ENCODE measurements around the gene CENPK. TPM values are rescaled to one million over a fixed set of nuclear protein-coding genes. Genes with fewer than 3 reads are reported as not detected.

Gene CENPK
- total and polyA plus RNA-seq, 2 experiments from 2014 or later = 17.2 to 23.9 TPM

GRCh38 chr5:65588694-65589093, 25.7 kb upstream of the CENPK start:
- Histone ChIP-seq H3K4me2 (ENCODE audit: unreplicated experiment) (no peak overlapping the region), H3F3A (ENCODE audit: insufficient read depth) (peaks cover 55% of the 10 kb centered on the region), H3K9ac (no peak overlapping the region), H4K20me1 (ENCODE audit: insufficient read depth) (no peaks in the 10 kb centered on the region; the same call in 1 of the 2 replicates), H2AFZ (no peak overlapping the region), H3K4me3 (no peak overlapping the region), H3K27ac (no peak overlapping the region), H3K9me2 (ENCODE audit: insufficient read depth) (no peaks in the 10 kb centered on the region), H3K36me3 (ENCODE audit: low read depth) (peaks cover 85% of the 10 kb centered on the region), H3K79me2 (ENCODE audit: insufficient read depth) (no peaks in the 10 kb centered on the region; the same call in 1 of the 2 replicates), H3K27me3 (replicated peaks; ENCODE audit: insufficient read depth) (no peaks in the 10 kb centered on the region), H3K4me1 (ENCODE audit: insufficient read depth) (peaks cover 23% of the 10 kb centered on the region; the same call in 1 of the 2 replicates), H3K9me3 (ENCODE audit: low read depth) (no peaks in the 10 kb centered on the region)
- DNase-seq = peak; percentile 10
- TF ChIP-seq EZH2phosphoT487 (IDR thresholded peaks at IDR 0.05; ENCODE audit: insufficient read depth, low read depth) (no peak), EZH2 (IDR thresholded peaks at IDR 0.05; ENCODE audit: insufficient read depth, poor library complexity, severe bottlenecking) (no peak)
- in situ Hi-C loops (cut with MboI) = no loop called here
- WGBS, 2 experiments (ENCODE audit: low coverage in 1 of 2, low lambda C conversion rate in 2 of 2, missing lambda C conversion rate in 2 of 2) = 97 to 98% methylated on average over 2 of the region's 2 CpGs

GRCh38 chr5:65577141-65577540, 14.2 kb upstream of the CENPK start:
- no peak overlapping the region for H2AFZ ChIP-seq
- in situ Hi-C loops (cut with MboI) = no loop called here
- peaks cover 24% of the 10 kb centered on the region for H3F3A ChIP-seq (ENCODE audit: insufficient read depth)
- no peaks in the 10 kb centered on the region for H4K20me1 ChIP-seq (ENCODE audit: insufficient read depth)
- no peaks in the 10 kb centered on the region for H3K9me3 ChIP-seq (ENCODE audit: low read depth)
- H3K36me3 ChIP-seq (ENCODE audit: low read depth) = peaks cover 40% of the 10 kb centered on the region; the same call in 1 of the 2 replicates
- no peak for DNase-seq
- H3K4me3 ChIP-seq = no peak overlapping the region
- no peak overlapping the region for H3K27ac ChIP-seq
- no peak overlapping the region for H3K4me2 ChIP-seq (ENCODE audit: unreplicated experiment)
- no peaks in the 10 kb centered on the region for H3K4me1 ChIP-seq (ENCODE audit: insufficient read depth)
- no peaks in the 10 kb centered on the region for H3K27me3 ChIP-seq (replicated peaks; ENCODE audit: insufficient read depth)
- H3K79me2 ChIP-seq (ENCODE audit: insufficient read depth) = peaks cover 10% of the 10 kb centered on the region
- no peak for TF ChIP-seq EZH2phosphoT487 (IDR thresholded peaks at IDR 0.05; ENCODE audit: insufficient read depth, low read depth)
- TF ChIP-seq EZH2 (IDR thresholded peaks at IDR 0.05; ENCODE audit: insufficient read depth, poor library complexity, severe bottlenecking) = no peak
- no peaks in the 10 kb centered on the region for H3K9me2 ChIP-seq (ENCODE audit: insufficient read depth)
- H3K9ac ChIP-seq = no peak overlapping the region

GRCh38 chr5:65570598-65571226, 7.7 kb upstream of the CENPK start:
- no peak overlapping the region for H3K4me3 ChIP-seq
- no peak for DNase-seq
- no peak overlapping the region for H3K4me2 ChIP-seq (ENCODE audit: unreplicated experiment)
- no peaks in the 10 kb centered on the region for H3K9me3 ChIP-seq (ENCODE audit: low read depth)
- H3K9me2 ChIP-seq (ENCODE audit: insufficient read depth) = no peaks in the 10 kb centered on the region
- TF ChIP-seq EZH2phosphoT487 (IDR thresholded peaks at IDR 0.05; ENCODE audit: insufficient read depth, low read depth) (no peak), EZH2 (IDR thresholded peaks at IDR 0.05; ENCODE audit: insufficient read depth, poor library complexity, severe bottlenecking) (no peak)
- peaks cover 27% of the 10 kb centered on the region for H3K36me3 ChIP-seq (ENCODE audit: low read depth)
- in situ Hi-C loops (cut with MboI) = no loop called here
- H3K27ac ChIP-seq = no peak overlapping the region
- 95 to 97% methylated on average over 2 of the region's 2 CpGs for WGBS, 2 experiments (ENCODE audit: low coverage in 1 of 2, low lambda C conversion rate in 2 of 2, missing lambda C conversion rate in 2 of 2)
- H3K27me3 ChIP-seq (replicated peaks; ENCODE audit: insufficient read depth) = no peaks in the 10 kb centered on the region
- H3F3A ChIP-seq (ENCODE audit: insufficient read depth) = 0 out of 2 replicates have a peak, but pooled peaks cover 5% of the 10 kb centered on the region
- no peak overlapping the region for H3K9ac ChIP-seq
- H3K79me2 ChIP-seq (ENCODE audit: insufficient read depth) = peaks cover 41% of the 10 kb centered on the region
- no peak overlapping the region for H2AFZ ChIP-seq
- no peaks in the 10 kb centered on the region for H4K20me1 ChIP-seq (ENCODE audit: insufficient read depth)
- no peaks in the 10 kb centered on the region for H3K4me1 ChIP-seq (ENCODE audit: insufficient read depth)

GRCh38 chr5:65566505-65566904, 3.5 kb upstream of the CENPK start:
- Histone ChIP-seq H3K79me2 (ENCODE audit: insufficient read depth) (peaks cover 65% of the 10 kb centered on the region), H3K4me1 (ENCODE audit: insufficient read depth) (peaks cover 11% of the 10 kb centered on the region), H4K20me1 (ENCODE audit: insufficient read depth) (no peaks in the 10 kb centered on the region), H3F3A (ENCODE audit: insufficient read depth) (peaks cover 8% of the 10 kb centered on the region), H3K27ac (no peak overlapping the region), H3K27me3 (replicated peaks; ENCODE audit: insufficient read depth) (no peaks in the 10 kb centered on the region), H3K36me3 (ENCODE audit: low read depth) (peaks cover 14% of the 10 kb centered on the region), H3K4me2 (ENCODE audit: unreplicated experiment) (no peak overlapping the region), H3K9me3 (ENCODE audit: low read depth) (no peaks in the 10 kb centered on the region), H3K9me2 (ENCODE audit: insufficient read depth) (no peaks in the 10 kb centered on the region), H3K9ac (no peak overlapping the region), H2AFZ (no peak overlapping the region), H3K4me3 (no peak overlapping the region)
- in situ Hi-C loops (cut with MboI) = no loop called here
- no peak for DNase-seq
- 91 to 94% methylated on average over 5 of the region's 5 CpGs for WGBS, 2 experiments (ENCODE audit: low coverage in 1 of 2, low lambda C conversion rate in 2 of 2, missing lambda C conversion rate in 2 of 2)
- no peak for TF ChIP-seq EZH2 (IDR thresholded peaks at IDR 0.05; ENCODE audit: insufficient read depth, poor library complexity, severe bottlenecking)
- TF ChIP-seq EZH2phosphoT487 (IDR thresholded peaks at IDR 0.05; ENCODE audit: insufficient read depth, low read depth) = no peak
